Gastrocnemius medialis (tissue), 4 donors: ENCODE measurements around the gene UNC13B. TPM values are rescaled to one million over a fixed set of nuclear protein-coding genes. Genes with fewer than 3 reads are reported as not detected.

Experiments
- ATAC-seq, 2 donors: fragments of 150-250 bp; one replicate each; pipeline ENCODE4 v1.9.1; 2016
- DNase-seq, 2 donors: peaks; one replicate each; pipeline ENCODE4 v3.0.0-alpha.2; 2019
- H3K27ac ChIP-seq, 4 donors: fragments of 200-600 bp; sonication (generic); 1 replicate in 1 of 4; 2 replicates in 3 of 4; pipeline ENCODE4 v1.5.1; 2016 to 2018; ENCODE audit warnings: mild to moderate bottlenecking in 2 of 4, moderate library complexity in 1 of 4
- H3K27me3 ChIP-seq, 3 donors: fragments of 200-600 bp; sonication (generic) in 2 of 3; 1 replicate in 1 of 3; 2 replicates in 2 of 3; pipeline versions ENCODE4 v1.5.1 to v1.6.0; 2016 to 2019; ENCODE audit warnings: mild to moderate bottlenecking in 1 of 3, moderate library complexity in 1 of 3
- H3K36me3 ChIP-seq, 2 donors: fragments of 200-600 bp; sonication (generic) in 1 of 2; one replicate each; pipeline ENCODE4 v1.5.1; 2017 to 2018
- H3K4me1 ChIP-seq, 2 donors: fragments of 200-600 bp; sonication (generic) in 1 of 2; one replicate each; pipeline ENCODE4 v1.5.1; 2016 to 2017; ENCODE audit warnings: mild to moderate bottlenecking in 2 of 2
- H3K4me3 ChIP-seq, 4 donors: fragments of 200-600 bp; sonication (generic) in 3 of 4; 1 replicate in 1 of 4; 2 replicates in 3 of 4; pipeline ENCODE4 v1.5.1; 2016 to 2019; ENCODE audit warnings: mild to moderate bottlenecking in 2 of 4
- H3K9me3 ChIP-seq, 3 donors: fragments of 200-600 bp; sonication (generic) in 2 of 3; 1 replicate in 1 of 3; 2 replicates in 2 of 3; pipeline ENCODE4 v1.5.1; 2016 to 2019
- CTCF ChIP-seq, 5 experiments: fragments of 450-650 bp in 3 of 5; fragments of 200-600 bp in 2 of 5; sonication (generic) in 2 of 5; IDR thresholded peaks in 4 of 5; conservative IDR thresholded peaks in 1 of 5; 1 replicate in 4 of 5; 2 replicates in 1 of 5; pipeline ENCODE4 v1.5.1; 2016 to 2019; ENCODE audit warnings: antibody characterized with exemption in 5 of 5, mild to moderate bottlenecking in 3 of 5, moderate library complexity in 3 of 5
- POLR2A ChIP-seq, 2 donors: fragments of 450-650 bp; IDR thresholded peaks; one replicate each; pipeline ENCODE4 v1.6.1; 2017; ENCODE audit warnings: antibody characterized with exemption in 2 of 2, mild to moderate bottlenecking in 2 of 2, moderate library complexity in 2 of 2
- in situ Hi-C, 4 donors: fragments of 200-750 bp; cut with MboI; loops; one replicate each; pipeline versions ENCODE4 v1.15.0 to v1.8.0; 2017; ENCODE audit warnings: low sequenced_read_pairs in 4 of 4
- intact Hi-C: fragments of 100-400 bp; cut with DNase I; formaldehyde crosslinking; loops from one replicate; pipeline ENCODE4 v1.15.1; 2023; ENCODE audit warnings: low total_unique reads
- total RNA-seq, 4 donors: library from RNA; depleted of rRNA; stranded (reverse); fragments of >200 nt; gene quantifications; one replicate each; pipeline versions ENCODE4 v1.1.0 to v1.2.3, GENCODE V29; 2016

The UNC13B gene
- total RNA-seq, 4 donors from 2014 or later: 7.5 to 17.5 (median 13.1) TPM

- H3K36me3 ChIP-seq: no peaks in the 10 kb centered on the region
- H3K27ac ChIP-seq: no peak overlapping the region
- ATAC-seq: no peak
- no peak overlapping the region for H3K4me3 ChIP-seq
- no peaks in the 10 kb centered on the region for H3K27me3 ChIP-seq
- intact Hi-C loops (no loop called here), in situ Hi-C loops (no loop called here)
- H3K9me3 ChIP-seq: no peaks in the 10 kb centered on the region
- TF ChIP-seq CTCF (IDR thresholded peaks at IDR 0.05 in 4 of 5, conservative IDR thresholded peaks at IDR 0.05 in 1 of 5) (no peak), POLR2A (IDR thresholded peaks at IDR 0.05) (no peak)
- H3K4me1 ChIP-seq: peaks cover 4 to 6% of the 10 kb centered on the region in 2 donors
- DNase-seq: no peak
Observed at GRCh38 chr9:35186524-35186923, 24.7 kb downstream of the UNC13B start.

GRCh38 chr9:35190203-35190602 is 28.4 kb downstream of the UNC13B start:
- ATAC-seq (no peak), DNase-seq (no peak)
- Histone ChIP-seq H3K27me3 (no peaks in the 10 kb centered on the region), H3K27ac (no peak overlapping the region), H3K9me3 (no peaks in the 10 kb centered on the region), H3K4me1 (peaks cover 6 to 15% of the 10 kb centered on the region in 2 donors), H3K4me3 (no peak overlapping the region), H3K36me3 (no peaks in the 10 kb centered on the region)
- TF ChIP-seq CTCF (IDR thresholded peaks at IDR 0.05 in 4 of 5, conservative IDR thresholded peaks at IDR 0.05 in 1 of 5) (no peak), POLR2A (IDR thresholded peaks at IDR 0.05) (no peak)
- in situ Hi-C loops: no loop called here
- intact Hi-C loops: no loop called here

GRCh38 chr9:35191105-35191504 is 29.3 kb downstream of the UNC13B start:
- TF ChIP-seq POLR2A (IDR thresholded peaks at IDR 0.05) (no peak), CTCF (IDR thresholded peaks at IDR 0.05 in 4 of 5, conservative IDR thresholded peaks at IDR 0.05 in 1 of 5) (no peak)
- intact Hi-C loops: no loop called here
- Histone ChIP-seq H3K4me1 (peaks cover 12 to 20% of the 10 kb centered on the region in 2 donors), H3K4me3 (no peak overlapping the region), H3K27me3 (no peaks in the 10 kb centered on the region), H3K36me3 (no peaks in the 10 kb centered on the region), H3K9me3 (no peaks in the 10 kb centered on the region), H3K27ac (no peak overlapping the region)
- ATAC-seq (no peak), DNase-seq (no peak)
- in situ Hi-C loops: no loop called here

GRCh38 chr9:35193762-35194161 is 32.0 kb downstream of the UNC13B start:
- H3K4me3 ChIP-seq: no peak overlapping the region
- intact Hi-C loops (no loop called here), in situ Hi-C loops (no loop called here)
- peaks cover 12 to 22% of the 10 kb centered on the region in 2 donors for H3K4me1 ChIP-seq
- H3K27ac ChIP-seq: peak overlapping the region in 1 of 4 donors; percentile 0
- DNase-seq: peak in 1 of 2 donors; percentile 17
- H3K36me3 ChIP-seq: no peaks in the 10 kb centered on the region
- peak in 2 of 5 experiments; percentile 26 to 28 for TF ChIP-seq CTCF (IDR thresholded peaks at IDR 0.05 in 4 of 5, conservative IDR thresholded peaks at IDR 0.05 in 1 of 5)
- TF ChIP-seq POLR2A (IDR thresholded peaks at IDR 0.05): no peak
- H3K27me3 ChIP-seq: no peaks in the 10 kb centered on the region
- no peak for ATAC-seq
- no peaks in the 10 kb centered on the region for H3K9me3 ChIP-seq

- in situ Hi-C loops (no loop called here), intact Hi-C loops (no loop called here)
- no peak for TF ChIP-seq POLR2A (IDR thresholded peaks at IDR 0.05)
- no peak for TF ChIP-seq CTCF (IDR thresholded peaks at IDR 0.05 in 4 of 5, conservative IDR thresholded peaks at IDR 0.05 in 1 of 5)
- no peak for ATAC-seq
- DNase-seq: no peak
- Histone ChIP-seq H3K4me3 (no peak overlapping the region), H3K27me3 (no peaks in the 10 kb centered on the region), H3K9me3 (no peaks in the 10 kb centered on the region), H3K36me3 (no peaks in the 10 kb centered on the region), H3K4me1 (peaks cover 12 to 15% of the 10 kb centered on the region in 2 donors), H3K27ac (peak overlapping the region in 3 of 4 donors; percentile 20 to 35 (median 21))
Observed at GRCh38 chr9:35195683-35196082, 33.9 kb downstream of the UNC13B start.
